Activated T-cell treated with anti-CD3 and anti-CD28 coated beads, Interleukin-2, amount 50 U/mL, for 72 hours (primary cell): Measurements from ENCODE around the gene KRTAP12-4. TPM values are rescaled to one million over a fixed set of nuclear protein-coding genes. Genes with fewer than 3 reads are reported as not detected.

ENCODE experiments used
- ATAC-seq, 2 donors: fragments of 150-1000 bp; cut with Tn5 transposase; replicated peaks in 1 of 2; 2 replicates each; pipeline ENCODE4 v1.10.0; 2021; ENCODE audit warnings: moderate library complexity in 2 of 2, mild to moderate bottlenecking in 1 of 2
- DNase-seq, 2 donors: peaks; one replicate each; pipeline ENCODE4 v3.0.0; 2021 to 2022; ENCODE audit warnings: mixed read lengths in 1 of 2
- H3K27ac Mint-ChIP-seq: one replicate; pipeline ENCODE4 v1.8.0; 2022; ENCODE audit warnings: mild to moderate bottlenecking, moderate library complexity, mixed read lengths
- H3K27me3 Mint-ChIP-seq: one replicate; pipeline ENCODE4 v1.8.0; 2022; ENCODE audit warnings: low read depth, mixed read lengths
- H3K36me3 Mint-ChIP-seq, 2 donors: one replicate each; pipeline ENCODE4 v1.8.0; 2022; ENCODE audit warnings: mixed read lengths in 2 of 2, mild to moderate bottlenecking in 1 of 2; ENCODE audit not compliant: insufficient read depth in 2 of 2
- H3K4me1 Mint-ChIP-seq: one replicate; pipeline ENCODE4 v1.8.0; 2022; ENCODE audit warnings: low read depth, mixed read lengths
- H3K4me3 Mint-ChIP-seq, 2 donors: one replicate each; pipeline ENCODE4 v1.8.0; 2022; ENCODE audit warnings: mild to moderate bottlenecking in 2 of 2, mixed read lengths in 2 of 2, moderate library complexity in 2 of 2
- H3K9me3 Mint-ChIP-seq, 2 donors: one replicate each; pipeline ENCODE4 v1.8.0; 2022; ENCODE audit warnings: mixed read lengths in 2 of 2
- total RNA-seq, 2 donors: library from RNA; stranded (reverse); gene quantifications; one replicate each; pipeline ENCODE4 v1.2.3, GENCODE V29; 2022

Gene KRTAP12-4
- total RNA-seq, 2 donors from 2014 or later: not detected

GRCh38 chr21:44658541-44658910 lies 4.1 kb upstream of the KRTAP12-4 start:
- ATAC-seq (no peak), DNase-seq (no peak)
- Mint-ChIP-seq H3K36me3 (peaks cover 28 to 29% of the 10 kb centered on the region in 2 donors), H3K9me3 (peaks cover 9 to 21% of the 10 kb centered on the region in 2 donors), H3K4me3 (peak overlapping the region; percentile 66 to 72), H3K4me1 (peaks cover 46% of the 10 kb centered on the region), H3K27me3 (no peaks in the 10 kb centered on the region), H3K27ac (no peak overlapping the region)

GRCh38 chr21:44657635-44658540 lies 3.4 kb upstream of the KRTAP12-4 start, which contains the start of gene KRTAP12-3:
TSS of gene KRTAP12-3 (plus strand) at chr21:44657932. CDS start at chr21:44657980, 48 bp downstream.
- H3K4me1 Mint-ChIP-seq: peaks cover 47% of the 10 kb centered on the region
- peak within 1 kb of the TSS; percentile 66 to 72 for H3K4me3 Mint-ChIP-seq
- DNase-seq: peak; percentile 15 to 22
- H3K36me3 Mint-ChIP-seq: peaks cover 29 to 31% of the 10 kb centered on the region in 2 donors
- ATAC-seq: peak; percentile 68 to 80
- peak within 1 kb of the TSS; percentile 12 for H3K27ac Mint-ChIP-seq
- peaks cover 9 to 21% of the 10 kb centered on the region in 2 donors for H3K9me3 Mint-ChIP-seq
- H3K27me3 Mint-ChIP-seq: no peaks in the 10 kb centered on the region

DNA sequence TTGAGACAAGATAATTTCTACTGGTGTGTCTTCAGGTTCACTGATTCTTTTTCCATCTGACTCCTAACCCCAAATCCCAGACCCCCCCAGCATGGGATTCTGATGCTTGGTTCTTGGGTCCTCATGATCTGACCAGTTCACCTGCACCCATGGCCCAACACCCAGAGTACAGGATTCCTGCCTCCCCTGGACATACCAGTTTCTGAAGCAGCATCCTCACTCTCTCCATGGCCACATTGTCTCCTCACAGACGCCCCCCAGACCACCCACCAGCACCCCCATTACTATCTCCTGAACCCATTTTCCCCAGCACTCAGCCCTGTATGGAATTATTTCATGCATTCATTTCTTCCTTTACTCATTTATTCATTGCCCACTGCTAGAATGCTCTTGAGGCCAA lies 2.4 kb upstream of the KRTAP12-4 start:
- peaks cover 9 to 16% of the 10 kb centered on the region in 2 donors for H3K9me3 Mint-ChIP-seq
- H3K4me1 Mint-ChIP-seq: peaks cover 47% of the 10 kb centered on the region
- peak overlapping the region; percentile 12 for H3K27ac Mint-ChIP-seq
- H3K27me3 Mint-ChIP-seq: no peaks in the 10 kb centered on the region
- H3K36me3 Mint-ChIP-seq: peaks cover 27 to 31% of the 10 kb centered on the region in 2 donors
- H3K4me3 Mint-ChIP-seq: peak overlapping the region; percentile 8 to 72
- no peak for DNase-seq
- ATAC-seq: no peak

- H3K36me3 Mint-ChIP-seq: peaks cover 25 to 31% of the 10 kb centered on the region in 2 donors
- peaks cover 7 to 16% of the 10 kb centered on the region in 2 donors for H3K9me3 Mint-ChIP-seq
- H3K4me1 Mint-ChIP-seq: peaks cover 41% of the 10 kb centered on the region
- ATAC-seq (peak in 1 of 2 donors; percentile 19), DNase-seq (peak in 1 of 2 donors; percentile 21)
- peak overlapping the region; percentile 18 for H3K4me3 Mint-ChIP-seq
- no peaks in the 10 kb centered on the region for H3K27me3 Mint-ChIP-seq
- H3K27ac Mint-ChIP-seq: peak overlapping the region; percentile 55
These were observed 543 bp downstream of the KRTAP12-4 start for GRCh38 chr21:44653656-44654575.

GRCh38 chr21:44653123-44653522 lies 1.3 kb downstream of the KRTAP12-4 start:
- no peak overlapping the region for H3K4me3 Mint-ChIP-seq
- no peak for DNase-seq
- ATAC-seq: no peak
- no peaks in the 10 kb centered on the region for H3K27me3 Mint-ChIP-seq
- H3K9me3 Mint-ChIP-seq: peaks cover 7 to 14% of the 10 kb centered on the region in 2 donors
- H3K36me3 Mint-ChIP-seq: peaks cover 22 to 27% of the 10 kb centered on the region in 2 donors
- no peak overlapping the region for H3K27ac Mint-ChIP-seq
- H3K4me1 Mint-ChIP-seq: peaks cover 33% of the 10 kb centered on the region

DNA sequence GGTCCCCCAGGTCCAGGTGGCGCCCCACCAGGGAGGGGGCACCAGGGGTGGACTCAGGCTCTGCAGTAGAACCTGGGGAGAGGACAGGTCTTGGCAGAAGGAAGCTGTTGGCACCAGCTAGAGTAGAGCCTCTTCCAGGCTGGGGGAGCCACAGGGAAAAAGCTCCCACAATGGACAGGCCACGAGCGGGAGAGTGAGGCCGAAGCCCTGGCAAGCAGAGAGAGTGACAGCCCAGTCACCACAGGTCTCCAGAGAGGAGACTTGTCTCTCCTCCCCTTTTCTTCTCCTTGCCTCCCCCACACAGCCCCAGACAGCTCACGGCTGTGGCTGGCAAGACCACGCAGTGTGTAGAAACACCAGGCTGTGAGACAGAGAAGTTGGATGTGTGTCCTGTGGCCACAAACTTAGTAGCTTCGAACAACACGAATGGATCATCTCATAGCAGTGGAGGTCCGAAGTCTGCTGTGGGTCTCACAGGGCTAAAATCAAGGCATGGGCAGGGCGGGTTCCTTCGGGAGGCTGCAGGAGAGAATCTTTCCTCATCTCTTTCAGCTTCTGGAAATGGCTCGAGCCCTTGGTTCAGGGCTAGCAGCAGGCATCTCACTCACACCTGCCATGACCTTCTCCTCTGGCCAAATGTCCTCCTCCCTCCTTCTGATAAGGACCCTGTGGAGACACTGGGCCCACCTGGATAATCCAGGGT lies 3.3 kb downstream of the KRTAP12-4 start:
- H3K27me3 Mint-ChIP-seq: no peaks in the 10 kb centered on the region
- peaks cover 0 to 4% of the 10 kb centered on the region in 2 donors for H3K9me3 Mint-ChIP-seq
- H3K4me1 Mint-ChIP-seq: peaks cover 16% of the 10 kb centered on the region
- DNase-seq (no peak), ATAC-seq (no peak)
- no peak overlapping the region for H3K4me3 Mint-ChIP-seq
- peak overlapping the region; percentile 19 for H3K27ac Mint-ChIP-seq
- peaks cover 8 to 13% of the 10 kb centered on the region in 2 donors for H3K36me3 Mint-ChIP-seq

- H3K27me3 Mint-ChIP-seq: no peaks in the 10 kb centered on the region
- no peak overlapping the region for H3K4me3 Mint-ChIP-seq
- no peak for ATAC-seq
- no peak for DNase-seq
- H3K36me3 Mint-ChIP-seq: peaks cover 7 to 11% of the 10 kb centered on the region in 2 donors
- no peak overlapping the region for H3K27ac Mint-ChIP-seq
- peaks cover 16% of the 10 kb centered on the region for H3K4me1 Mint-ChIP-seq
- peaks cover 0 to 2% of the 10 kb centered on the region in 2 donors for H3K9me3 Mint-ChIP-seq
These were observed 4.0 kb downstream of the KRTAP12-4 start for GRCh38 chr21:44650265-44650972.

GRCh38 chr21:44649521-44650100 lies 4.8 kb downstream of the KRTAP12-4 start:
- DNase-seq (no peak), ATAC-seq (no peak)
- Mint-ChIP-seq H3K4me1 (peaks cover 10% of the 10 kb centered on the region), H3K27me3 (no peaks in the 10 kb centered on the region), H3K4me3 (no peak overlapping the region), H3K9me3 (peaks cover 2% of the 10 kb centered on the region in 2 donors), H3K27ac (no peak overlapping the region), H3K36me3 (peaks cover 9 to 14% of the 10 kb centered on the region in 2 donors)

DNA sequence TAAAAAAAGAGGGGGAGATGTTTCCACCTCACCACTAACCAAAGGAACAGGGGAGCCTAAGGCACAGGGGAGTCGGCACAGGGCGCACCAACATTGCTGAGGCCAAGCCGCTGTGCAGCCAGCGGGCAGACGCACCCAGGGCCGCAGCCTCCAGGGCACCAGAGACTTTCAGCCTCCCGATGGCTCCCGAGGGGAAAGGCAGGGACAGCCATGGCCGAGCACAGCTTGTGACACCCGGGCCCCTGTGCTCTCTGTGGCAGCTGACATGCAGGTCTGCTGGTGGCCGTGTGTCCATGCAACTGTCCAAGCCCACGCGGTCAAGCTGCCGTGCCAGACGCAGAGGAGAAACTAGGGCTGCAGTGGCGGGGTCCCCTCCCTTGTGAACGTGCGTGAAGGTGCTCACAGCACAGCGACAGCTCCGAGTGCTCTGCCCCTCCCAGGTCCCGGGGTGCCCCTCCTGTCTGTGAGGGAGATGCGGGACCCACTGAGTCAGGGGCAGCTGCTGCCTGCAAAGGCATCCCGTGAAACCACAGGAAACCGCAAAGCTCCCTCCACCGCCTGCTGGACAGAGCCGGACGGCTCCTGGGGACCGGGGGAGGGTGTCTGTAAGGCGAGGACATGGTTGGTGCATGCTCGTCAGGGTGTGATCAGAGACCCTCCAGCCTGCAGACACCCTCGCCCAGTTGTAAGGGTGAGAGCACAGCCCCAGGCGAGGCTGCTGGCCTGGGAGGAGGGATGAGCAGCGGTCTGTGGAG lies 5.7 kb downstream of the KRTAP12-4 start:
- no peak for ATAC-seq
- Mint-ChIP-seq H3K4me1 (peaks cover 3% of the 10 kb centered on the region), H3K9me3 (peaks cover 6% of the 10 kb centered on the region in 2 donors), H3K4me3 (no peak overlapping the region), H3K36me3 (peaks cover 13 to 17% of the 10 kb centered on the region in 2 donors), H3K27me3 (no peaks in the 10 kb centered on the region), H3K27ac (no peak overlapping the region)
- no peak for DNase-seq

GRCh38 chr21:44647222-44647552 lies 7.3 kb downstream of the KRTAP12-4 start:
- no peak overlapping the region for H3K27ac Mint-ChIP-seq
- no peak for ATAC-seq
- no peaks in the 10 kb centered on the region for H3K27me3 Mint-ChIP-seq
- no peaks in the 10 kb centered on the region for H3K4me1 Mint-ChIP-seq
- no peak for DNase-seq
- H3K4me3 Mint-ChIP-seq: no peak overlapping the region
- peaks cover 13 to 15% of the 10 kb centered on the region in 2 donors for H3K9me3 Mint-ChIP-seq
- H3K36me3 Mint-ChIP-seq: peaks cover 13% of the 10 kb centered on the region in 2 donors
